Endodermal cell (in vitro differentiated cells): Measurements from ENCODE around the gene SCGB3A2. TPM values are rescaled to one million over a fixed set of nuclear protein-coding genes. Genes with fewer than 3 reads are reported as not detected.
A peak's percentile ranks its signal among the peaks of the same experiment; 100 is the strongest.

ENCODE experiments used
- DNase-seq: peaks from one replicate; pipeline ENCODE4 v3.0.0-alpha.2; 2017
- H3K27ac ChIP-seq: 2 replicates; pipeline ENCODE4 v1.5.1; 2013; ENCODE audit warnings: mild to moderate bottlenecking, low read depth, low read length, moderate library complexity
- H3K27me3 ChIP-seq: 2 replicates; pipeline ENCODE4 v1.6.1; 2013; ENCODE audit warnings: mild to moderate bottlenecking, low read length, moderate library complexity; ENCODE audit not compliant: insufficient read depth, control insufficient read depth, poor library complexity, severe bottlenecking
- H3K36me3 ChIP-seq: 2 replicates; pipeline ENCODE4 v1.7.0; 2013; ENCODE audit warnings: mild to moderate bottlenecking, low read length, moderate library complexity; ENCODE audit not compliant: control insufficient read depth, insufficient read depth
- H3K4me1 ChIP-seq: one replicate; pipeline ENCODE4 v1.7.0; 2013; ENCODE audit warnings: low read length; ENCODE audit not compliant: control insufficient read depth, insufficient read depth
- H3K4me3 ChIP-seq: 2 replicates; pipeline ENCODE4 v1.5.1; 2013; ENCODE audit warnings: mild to moderate bottlenecking, low read length, moderate library complexity
- H3K9ac ChIP-seq: 2 replicates; pipeline ENCODE4 v1.6.1; 2013; ENCODE audit warnings: mild to moderate bottlenecking, low read length, moderate library complexity; ENCODE audit not compliant: poor library complexity, severe bottlenecking; ENCODE audit errors: extremely low read depth
- H3K9me3 ChIP-seq: 2 replicates; pipeline ENCODE4 v1.6.1; 2013; ENCODE audit warnings: mild to moderate bottlenecking, low read length, moderate library complexity; ENCODE audit not compliant: control insufficient read depth
- H3K27ac Mint-ChIP-seq: 2 replicates; pipeline ENCODE4 v1.8.0; 2020; ENCODE audit warnings: mixed read lengths
- H3K27me3 Mint-ChIP-seq: 2 replicates; pipeline ENCODE4 v1.8.0; 2021; ENCODE audit warnings: mild to moderate bottlenecking, mixed read lengths; ENCODE audit not compliant: insufficient read depth
- H3K36me3 Mint-ChIP-seq: 2 replicates; pipeline ENCODE4 v1.8.0; 2020; ENCODE audit warnings: low read depth, mixed read lengths
- H3K4me1 Mint-ChIP-seq: 2 replicates; pipeline ENCODE4 v1.8.0; 2020; ENCODE audit warnings: mixed read lengths
- H3K4me3 Mint-ChIP-seq: 2 replicates; pipeline ENCODE4 v1.8.0; 2020; ENCODE audit warnings: mild to moderate bottlenecking, moderate library complexity, mixed read lengths
- H3K9me3 Mint-ChIP-seq: 2 replicates; pipeline ENCODE4 v1.8.0; 2020; ENCODE audit warnings: mild to moderate bottlenecking, mixed read lengths
- CTCF ChIP-seq: fragments of 200-600 bp; sonication (generic); conservative IDR thresholded peaks from 2 replicates; pipeline ENCODE4 v1.5.0; 2021; ENCODE audit warnings: antibody characterized with exemption, mild to moderate bottlenecking
- WGBS, 2 experiments: methylation state at CpG; one replicate each; pipeline versions ENCODE4 v1.1.5 to v1.1.7; 2013; ENCODE audit warnings: missing lambda C conversion rate in 2 of 2, mixed read lengths in 1 of 2; ENCODE audit not compliant: insufficient coverage in 1 of 2, insufficient read length in 1 of 2; 5-methylcytosine and 5-hydroxymethylcytosine counted together
- total RNA-seq, 2 donors: library from RNA; stranded (reverse); fragmentation: NEBNext Ultra II Directional in 1 of 2; extraction: Animal tissue kit (Norgen Biotek cat#: 25700) in 1 of 2; gene quantifications; 2 replicates in 1 of 2; 3 replicates in 1 of 2; pipeline ENCODE4 v1.2.1, GENCODE V29; 2021

Gene SCGB3A2
- total RNA-seq, 2 donors from 2014 or later: 1.1 to 18.7 TPM

GRCh38 chr5:147855774-147856069 is 22.8 kb upstream of the SCGB3A2 start:
- H3K36me3 Mint-ChIP-seq: no peaks in the 10 kb centered on the region
- H3K27me3 Mint-ChIP-seq: peaks cover 4% of the 10 kb centered on the region
- no peak overlapping the region for H3K4me3 Mint-ChIP-seq
- no peak overlapping the region for H3K27ac Mint-ChIP-seq
- no peak for DNase-seq
- H3K4me3 ChIP-seq: no peak overlapping the region
- no peak for TF ChIP-seq CTCF
- H3K4me1 Mint-ChIP-seq: peaks cover 27% of the 10 kb centered on the region
- WGBS, 2 experiments: 68 to 74% methylated on average over 4 of the region's 4 CpGs
- H3K9me3 Mint-ChIP-seq: no peaks in the 10 kb centered on the region
- no peaks in the 10 kb centered on the region for H3K36me3 ChIP-seq
- H3K9me3 ChIP-seq: no peaks in the 10 kb centered on the region
- H3K9ac ChIP-seq: no peak overlapping the region
- no peak overlapping the region for H3K27ac ChIP-seq
- no peaks in the 10 kb centered on the region for H3K4me1 ChIP-seq
- H3K27me3 ChIP-seq: no peaks in the 10 kb centered on the region

- H3K27ac Mint-ChIP-seq: no peak overlapping the region
- DNase-seq: no peak
- no peak overlapping the region for H3K27ac ChIP-seq
- H3K4me1 Mint-ChIP-seq: peaks cover 35% of the 10 kb centered on the region
- H3K27me3 ChIP-seq: no peaks in the 10 kb centered on the region
- H3K36me3 ChIP-seq: no peaks in the 10 kb centered on the region
- no peak overlapping the region for H3K4me3 ChIP-seq
- H3K36me3 Mint-ChIP-seq: no peaks in the 10 kb centered on the region
- H3K9me3 Mint-ChIP-seq: no peaks in the 10 kb centered on the region
- no peak for TF ChIP-seq CTCF
- H3K4me1 ChIP-seq: no peaks in the 10 kb centered on the region
- H3K9me3 ChIP-seq: no peaks in the 10 kb centered on the region
- H3K27me3 Mint-ChIP-seq: peaks cover 2% of the 10 kb centered on the region
- H3K9ac ChIP-seq: no peak overlapping the region
- H3K4me3 Mint-ChIP-seq: no peak overlapping the region
Observed at GRCh38 chr5:147856801-147857200, 21.7 kb upstream of the SCGB3A2 start.

GRCh38 chr5:147857302-147858129 is 21.0 kb upstream of the SCGB3A2 start:
- Mint-ChIP-seq H3K4me1 (peaks cover 40% of the 10 kb centered on the region), H3K9me3 (no peaks in the 10 kb centered on the region), H3K27me3 (no peaks in the 10 kb centered on the region), H3K4me3 (no peak overlapping the region), H3K36me3 (no peaks in the 10 kb centered on the region), H3K27ac (no peak overlapping the region)
- TF ChIP-seq CTCF: peak; percentile 94
- WGBS, 2 experiments: 0 to 8% methylated on average over 1 to 2 of the region's 2 CpGs
- Histone ChIP-seq H3K9ac (no peak overlapping the region), H3K4me1 (no peaks in the 10 kb centered on the region), H3K27ac (no peak overlapping the region), H3K4me3 (no peak overlapping the region), H3K27me3 (no peaks in the 10 kb centered on the region), H3K36me3 (no peaks in the 10 kb centered on the region), H3K9me3 (no peaks in the 10 kb centered on the region)
- DNase-seq: peak; percentile 88
